ENCODE results near the gene CTRB1. TPM values are rescaled to one million over a fixed set of nuclear protein-coding genes. Genes with fewer than 3 reads are reported as not detected.

CTRB1 gene
- total and polyA plus RNA-seq, 2 of the 13 experiments (the other 11 are each of a cell fraction or from before 2014, with no cell fraction given), result not detected

DNA sequence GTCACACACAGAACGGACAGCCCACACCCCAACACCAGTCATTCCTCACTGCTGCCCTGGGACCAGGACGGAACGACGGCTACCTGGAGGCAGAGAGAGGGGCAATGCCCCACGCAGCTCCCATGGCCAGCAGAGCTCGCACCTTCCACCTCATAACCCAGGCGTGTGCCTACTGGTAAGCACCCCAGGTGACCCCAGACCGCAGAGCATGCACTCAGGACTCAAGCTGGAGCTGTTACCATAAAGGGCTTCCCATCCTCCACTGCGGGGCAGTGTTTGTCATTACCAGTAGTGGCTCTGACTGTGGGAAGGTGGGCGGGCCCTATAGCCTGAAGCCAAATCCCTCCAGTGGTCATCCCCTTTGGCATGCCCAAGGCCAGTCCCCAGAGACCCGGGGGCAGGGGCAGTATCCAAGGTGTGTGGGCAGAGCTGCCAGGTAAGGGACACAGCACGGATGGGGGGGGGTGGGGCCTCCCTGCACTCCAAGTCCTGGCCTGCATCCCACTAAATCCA, 37.3 kb downstream of the CTRB1 start (continued):
- TF ChIP-seq TERF1 (CRISPR knock-in tag; IDR thresholded peaks at IDR 0.05), result no peak
- TF ChIP-seq ZNF10 (CRISPR knock-in tag; IDR thresholded peaks at IDR 0.05; ENCODE audit: borderline replicate concordance, low read depth), result no peak
- TF ChIP-seq EP300 (IDR thresholded peaks at IDR 0.05; ENCODE audit: low read depth in 2 of 2, low read length in 2 of 2), result no peak
- TF ChIP-seq EP300 (CRISPR knock-in tag; IDR thresholded peaks at IDR 0.05; ENCODE audit: borderline replicate concordance), result no peak
- TF ChIP-seq, protein P1, sequence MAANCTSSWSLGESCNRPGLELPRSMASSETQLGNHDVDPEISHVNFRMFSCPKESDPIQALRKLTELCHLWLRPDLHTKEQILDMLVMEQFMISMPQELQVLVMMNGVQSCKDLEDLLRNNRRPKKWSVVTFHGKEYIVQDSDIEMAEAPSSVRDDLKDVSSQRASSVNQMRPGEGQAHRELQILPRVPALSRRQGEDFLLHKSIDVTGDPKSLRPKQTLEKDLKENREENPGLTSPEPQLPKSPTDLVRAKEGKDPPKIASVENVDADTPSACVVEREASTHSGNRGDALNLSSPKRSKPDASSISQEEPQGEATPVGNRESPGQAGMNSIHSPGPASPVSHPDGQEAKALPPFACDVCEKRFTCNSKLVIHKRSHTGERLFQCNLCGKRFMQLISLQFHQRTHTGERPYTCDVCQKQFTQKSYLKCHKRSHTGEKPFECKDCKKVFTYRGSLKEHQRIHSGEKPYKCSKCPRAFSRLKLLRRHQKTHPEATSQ (CRISPR knock-in tag; IDR thresholded peaks at IDR 0.05; ENCODE audit: borderline replicate concordance), result no peak
- TF ChIP-seq PHF21A (CRISPR knock-in tag; IDR thresholded peaks at IDR 0.05), result no peak; the same call in 1 of the 2 replicates
- TF ChIP-seq TOE1 (CRISPR knock-in tag; IDR thresholded peaks at IDR 0.05), result no peak
- no peak for TF ChIP-seq RORA (CRISPR knock-in tag; IDR thresholded peaks at IDR 0.05)
- TF ChIP-seq, protein P2, sequence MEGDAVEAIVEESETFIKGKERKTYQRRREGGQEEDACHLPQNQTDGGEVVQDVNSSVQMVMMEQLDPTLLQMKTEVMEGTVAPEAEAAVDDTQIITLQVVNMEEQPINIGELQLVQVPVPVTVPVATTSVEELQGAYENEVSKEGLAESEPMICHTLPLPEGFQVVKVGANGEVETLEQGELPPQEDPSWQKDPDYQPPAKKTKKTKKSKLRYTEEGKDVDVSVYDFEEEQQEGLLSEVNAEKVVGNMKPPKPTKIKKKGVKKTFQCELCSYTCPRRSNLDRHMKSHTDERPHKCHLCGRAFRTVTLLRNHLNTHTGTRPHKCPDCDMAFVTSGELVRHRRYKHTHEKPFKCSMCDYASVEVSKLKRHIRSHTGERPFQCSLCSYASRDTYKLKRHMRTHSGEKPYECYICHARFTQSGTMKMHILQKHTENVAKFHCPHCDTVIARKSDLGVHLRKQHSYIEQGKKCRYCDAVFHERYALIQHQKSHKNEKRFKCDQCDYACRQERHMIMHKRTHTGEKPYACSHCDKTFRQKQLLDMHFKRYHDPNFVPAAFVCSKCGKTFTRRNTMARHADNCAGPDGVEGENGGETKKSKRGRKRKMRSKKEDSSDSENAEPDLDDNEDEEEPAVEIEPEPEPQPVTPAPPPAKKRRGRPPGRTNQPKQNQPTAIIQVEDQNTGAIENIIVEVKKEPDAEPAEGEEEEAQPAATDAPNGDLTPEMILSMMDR (CRISPR knock-in tag; IDR thresholded peaks at IDR 0.05), result peak; percentile 70
- TF ChIP-seq MAX (IDR thresholded peaks at IDR 0.05), result peak; percentile 40; the same call in 1 of the 2 replicates
- no peak for TF ChIP-seq RBAK (CRISPR knock-in tag; IDR thresholded peaks at IDR 0.05)
- TF ChIP-seq REST (IDR thresholded peaks at IDR 0.05; ENCODE audit: borderline replicate concordance in 1 of 2, low read depth in 1 of 2, low read length in 2 of 2), result no peak
- TF ChIP-seq CENPX (CRISPR knock-in tag; IDR thresholded peaks at IDR 0.05), result no peak
- TF ChIP-seq JDP2 (CRISPR knock-in tag; IDR thresholded peaks at IDR 0.05; ENCODE audit: borderline replicate concordance), result no peak
- no peak for TF ChIP-seq NPAS2 (CRISPR knock-in tag; IDR thresholded peaks at IDR 0.05; ENCODE audit: borderline replicate concordance)
- no peak for TF ChIP-seq BCL6 (CRISPR knock-in tag; IDR thresholded peaks at IDR 0.05)
- TF ChIP-seq ATF5 (CRISPR knock-in tag; IDR thresholded peaks at IDR 0.05; ENCODE audit: low read depth), result no peak
- no peak for TF ChIP-seq DRAP1 (CRISPR knock-in tag; IDR thresholded peaks at IDR 0.05)
- no peak for TF ChIP-seq ZFX (CRISPR knock-in tag; IDR thresholded peaks at IDR 0.05; ENCODE audit: low read depth)
